HG03460 (cell line): ENCODE measurements around the gene PGBD2.
"Not testable (repeated sequence)": the region's sequence is repeated elsewhere in the genome, so short reads cannot be mapped to it uniquely, and the experiment has no call there.

ENCODE experiments used
- ATAC-seq: cut with Tn5 transposase; IDR thresholded peaks from one replicate; pipeline ENCODE4 v1.9.1; 2021; ENCODE audit not compliant: unreplicated experiment

Gene PGBD2

GRCh38 chr1:248886237-248886895 is 19.7 kb upstream of the PGBD2 start:
- ATAC-seq, result no peak

GRCh38 chr1:248889914-248890243 is 16.2 kb upstream of the PGBD2 start:
- not testable (repeated sequence) for ATAC-seq

- ATAC-seq, result no peak
Observed at GRCh38 chr1:248890549-248891498, 15.2 kb upstream of the PGBD2 start.

- no peak for ATAC-seq
Observed at GRCh38 chr1:248891758-248892157, 14.3 kb upstream of the PGBD2 start.

GRCh38 chr1:248892590-248892989 is 13.4 kb upstream of the PGBD2 start:
- ATAC-seq, result no peak

- ATAC-seq, result no peak
Observed at GRCh38 chr1:248894837-248895236, 11.2 kb upstream of the PGBD2 start.

- ATAC-seq, result no peak
Observed at GRCh38 chr1:248897412-248898337, 8.4 kb upstream of the PGBD2 start.

GRCh38 chr1:248900637-248901036 is 5.4 kb upstream of the PGBD2 start:
- no peak for ATAC-seq

GRCh38 chr1:248901578-248901977 is 4.5 kb upstream of the PGBD2 start:
- ATAC-seq, result no peak

- ATAC-seq, result no peak
Observed at GRCh38 chr1:248904437-248905216, 1.4 kb upstream of the PGBD2 start.

- ATAC-seq, result peak; percentile 1
Observed at GRCh38 chr1:248905662-248906008, 400 bp upstream of the PGBD2 start.

- peak; percentile 23 for ATAC-seq
Observed at GRCh38 chr1:248906753-248907661, 972 bp downstream of the PGBD2 start.

- ATAC-seq, result no peak
Observed at GRCh38 chr1:248910761-248911160, 4.7 kb downstream of the PGBD2 start.

- no peak for ATAC-seq
Observed at GRCh38 chr1:248913933-248914332, 7.9 kb downstream of the PGBD2 start.

- ATAC-seq, result no peak
Observed at GRCh38 chr1:248914796-248915381, 8.9 kb downstream of the PGBD2 start.

GRCh38 chr1:248918131-248918530 is 12.1 kb downstream of the PGBD2 start:
- ATAC-seq, result no peak

- ATAC-seq, result no peak
Observed at GRCh38 chr1:248923352-248924338, 17.6 kb downstream of the PGBD2 start.
